Neural cell (in vitro differentiated cells): ENCODE measurements around the gene SPP1.

Experiments used
- CTCF ChIP-seq: fragments of 450-650 bp; IDR thresholded peaks from 2 replicates; pipeline ENCODE4 v1.5.1; 2014; ENCODE audit warnings: antibody characterized with exemption, mild to moderate bottlenecking, moderate library complexity; ENCODE audit not compliant: poor library complexity, severe bottlenecking
- EP300 ChIP-seq: fragments of 450-650 bp; conservative IDR thresholded peaks from 2 replicates; pipeline ENCODE4 v1.6.1; 2014; ENCODE audit warnings: antibody characterized with exemption, mild to moderate bottlenecking, moderate library complexity; ENCODE audit not compliant: poor library complexity, severe bottlenecking
- EZH2 ChIP-seq: fragments of 200-600, 300-800 bp; shearing (Covaris generic), sonication (generic); IDR thresholded peaks from 2 replicates; pipeline ENCODE4 v1.6.1; 2014; ENCODE audit warnings: antibody characterized with exemption, low read length, borderline replicate concordance, mild to moderate bottlenecking; ENCODE audit not compliant: insufficient read depth, poor library complexity, severe bottlenecking
- MXI1 ChIP-seq: fragments of 450-650 bp; conservative IDR thresholded peaks from 2 replicates; pipeline ENCODE4 v1.6.1; 2014; ENCODE audit warnings: antibody characterized with exemption, mild to moderate bottlenecking; ENCODE audit not compliant: poor library complexity, severe bottlenecking
- POLR2AphosphoS5 ChIP-seq: IDR thresholded peaks from 2 replicates; pipeline ENCODE4 v1.6.1; 2012
- RAD21 ChIP-seq: fragments of 450-650 bp; conservative IDR thresholded peaks from 2 replicates; pipeline ENCODE4 v1.6.1; 2014; ENCODE audit warnings: antibody characterized with exemption, mild to moderate bottlenecking, moderate library complexity
- REST ChIP-seq: IDR thresholded peaks from 2 replicates; pipeline ENCODE4 v1.6.1; 2012; ENCODE audit warnings: borderline replicate concordance
- SMC3 ChIP-seq: fragments of 450-650 bp; conservative IDR thresholded peaks from 2 replicates; pipeline ENCODE4 v1.6.1; 2014; ENCODE audit warnings: antibody characterized with exemption, mild to moderate bottlenecking, moderate library complexity; ENCODE audit not compliant: poor library complexity
- TAF1 ChIP-seq: IDR thresholded peaks from 2 replicates; pipeline ENCODE4 v1.6.1; 2012; ENCODE audit warnings: low read depth

GRCh38 chr4:87933337-87933736 is 42.2 kb upstream of the SPP1 start:
- TF ChIP-seq CTCF (no peak), REST (no peak), EZH2 (no peak), SMC3 (no peak), MXI1 (no peak), EP300 (no peak), TAF1 (no peak), POLR2AphosphoS5 (no peak), RAD21 (no peak)
